Measurements from ENCODE around the gene ZNF844.

The ZNF844 gene

GRCh38 chr19:12064590-12065538, at the start of gene ZNF844:
Gene ZNF844 (plus strand): TSS chr19:12064731. CDS start chr19:12064874, 143 bp downstream.
- in situ Hi-C loops (cut with MboI; ENCODE audit: low sequenced_read_pairs, unreplicated experiment): no loop called here

GRCh38 chr19:12015015-12015752, 49.3 kb upstream of the ZNF844 start:
- DNase-seq (ENCODE audit: low spot score): no peak
- in situ Hi-C loops (cut with MboI; ENCODE audit: low sequenced_read_pairs, unreplicated experiment): no loop called here
- TF ChIP-seq, protein P1, sequence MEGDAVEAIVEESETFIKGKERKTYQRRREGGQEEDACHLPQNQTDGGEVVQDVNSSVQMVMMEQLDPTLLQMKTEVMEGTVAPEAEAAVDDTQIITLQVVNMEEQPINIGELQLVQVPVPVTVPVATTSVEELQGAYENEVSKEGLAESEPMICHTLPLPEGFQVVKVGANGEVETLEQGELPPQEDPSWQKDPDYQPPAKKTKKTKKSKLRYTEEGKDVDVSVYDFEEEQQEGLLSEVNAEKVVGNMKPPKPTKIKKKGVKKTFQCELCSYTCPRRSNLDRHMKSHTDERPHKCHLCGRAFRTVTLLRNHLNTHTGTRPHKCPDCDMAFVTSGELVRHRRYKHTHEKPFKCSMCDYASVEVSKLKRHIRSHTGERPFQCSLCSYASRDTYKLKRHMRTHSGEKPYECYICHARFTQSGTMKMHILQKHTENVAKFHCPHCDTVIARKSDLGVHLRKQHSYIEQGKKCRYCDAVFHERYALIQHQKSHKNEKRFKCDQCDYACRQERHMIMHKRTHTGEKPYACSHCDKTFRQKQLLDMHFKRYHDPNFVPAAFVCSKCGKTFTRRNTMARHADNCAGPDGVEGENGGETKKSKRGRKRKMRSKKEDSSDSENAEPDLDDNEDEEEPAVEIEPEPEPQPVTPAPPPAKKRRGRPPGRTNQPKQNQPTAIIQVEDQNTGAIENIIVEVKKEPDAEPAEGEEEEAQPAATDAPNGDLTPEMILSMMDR (IDR thresholded peaks at IDR 0.05; ENCODE audit: borderline replicate concordance, control extremely low read depth, extremely low read depth, insufficient read depth, missing control alignments): no peak

More at GRCh38 chr19:12064590-12065538, at the start of gene ZNF844:
- TF ChIP-seq, protein P1 (IDR thresholded peaks at IDR 0.05; ENCODE audit: borderline replicate concordance, control extremely low read depth, extremely low read depth, insufficient read depth, missing control alignments): no peak
- DNase-seq (ENCODE audit: low spot score): peak; percentile 94

- TF ChIP-seq, protein P1 (IDR thresholded peaks at IDR 0.05; ENCODE audit: borderline replicate concordance, control extremely low read depth, extremely low read depth, insufficient read depth, missing control alignments): no peak
- DNase-seq (ENCODE audit: low spot score): no peak
Measured at GRCh38 chr19:12015753-12016116, 48.8 kb upstream of the ZNF844 start.

DNA sequence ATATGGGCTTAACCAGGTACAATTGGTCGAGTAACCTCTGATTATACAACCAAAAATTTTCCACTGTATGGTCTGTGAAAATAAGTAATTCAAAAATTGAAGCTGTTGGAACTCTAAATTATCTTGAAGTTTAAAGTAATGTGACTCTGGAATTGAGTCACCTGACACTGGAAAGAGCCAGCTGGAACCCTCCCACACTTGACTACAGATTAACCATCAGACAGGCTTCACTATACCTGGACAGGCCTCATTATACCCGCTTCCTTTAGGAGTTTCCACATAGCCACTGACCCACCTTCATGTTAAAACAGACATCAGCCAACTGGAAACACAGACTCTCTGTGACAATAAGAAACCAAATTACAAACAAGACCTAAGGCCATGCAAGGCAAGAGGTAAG, 30.3 kb upstream of the ZNF844 start:
- in situ Hi-C loops (cut with MboI; ENCODE audit: low sequenced_read_pairs, unreplicated experiment): no loop called here
- TF ChIP-seq, protein P1 (IDR thresholded peaks at IDR 0.05; ENCODE audit: borderline replicate concordance, control extremely low read depth, extremely low read depth, insufficient read depth, missing control alignments): no peak
- DNase-seq (ENCODE audit: low spot score): no peak

More at GRCh38 chr19:12015753-12016116, 48.8 kb upstream of the ZNF844 start:
- in situ Hi-C loops (cut with MboI; ENCODE audit: low sequenced_read_pairs, unreplicated experiment): no loop called here

DNA sequence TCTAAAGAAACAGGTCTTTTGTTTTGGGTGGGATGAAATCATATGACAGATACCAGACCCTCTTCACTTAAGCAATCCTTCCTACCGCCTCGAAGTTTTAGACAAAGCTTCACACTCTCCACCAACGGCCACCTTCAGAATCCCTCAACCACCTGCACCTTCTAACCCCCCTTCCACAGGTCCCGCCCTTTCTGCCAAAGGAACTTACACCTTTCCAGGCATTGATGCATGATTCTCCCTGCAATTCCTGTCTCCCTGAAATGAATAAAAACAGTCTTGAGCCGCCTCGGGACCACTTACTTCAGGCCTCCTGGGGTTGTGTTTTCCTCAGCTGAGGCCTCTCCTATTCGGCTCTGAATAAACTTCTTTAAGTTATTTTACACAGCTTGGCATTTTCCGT, 29.9 kb upstream of the ZNF844 start:
- in situ Hi-C loops (cut with MboI; ENCODE audit: low sequenced_read_pairs, unreplicated experiment): no loop called here
- DNase-seq (ENCODE audit: low spot score): no peak
- TF ChIP-seq, protein P1 (IDR thresholded peaks at IDR 0.05; ENCODE audit: borderline replicate concordance, control extremely low read depth, extremely low read depth, insufficient read depth, missing control alignments): no peak
